Measurements from ENCODE around the gene AMN1.
A peak's percentile ranks its signal among the peaks of the same experiment; 100 is the strongest.
"Not testable (repeated sequence)": the region's sequence is repeated elsewhere in the genome, so short reads cannot be mapped to it uniquely, and the experiment has no call there.

Gene AMN1

DNA sequence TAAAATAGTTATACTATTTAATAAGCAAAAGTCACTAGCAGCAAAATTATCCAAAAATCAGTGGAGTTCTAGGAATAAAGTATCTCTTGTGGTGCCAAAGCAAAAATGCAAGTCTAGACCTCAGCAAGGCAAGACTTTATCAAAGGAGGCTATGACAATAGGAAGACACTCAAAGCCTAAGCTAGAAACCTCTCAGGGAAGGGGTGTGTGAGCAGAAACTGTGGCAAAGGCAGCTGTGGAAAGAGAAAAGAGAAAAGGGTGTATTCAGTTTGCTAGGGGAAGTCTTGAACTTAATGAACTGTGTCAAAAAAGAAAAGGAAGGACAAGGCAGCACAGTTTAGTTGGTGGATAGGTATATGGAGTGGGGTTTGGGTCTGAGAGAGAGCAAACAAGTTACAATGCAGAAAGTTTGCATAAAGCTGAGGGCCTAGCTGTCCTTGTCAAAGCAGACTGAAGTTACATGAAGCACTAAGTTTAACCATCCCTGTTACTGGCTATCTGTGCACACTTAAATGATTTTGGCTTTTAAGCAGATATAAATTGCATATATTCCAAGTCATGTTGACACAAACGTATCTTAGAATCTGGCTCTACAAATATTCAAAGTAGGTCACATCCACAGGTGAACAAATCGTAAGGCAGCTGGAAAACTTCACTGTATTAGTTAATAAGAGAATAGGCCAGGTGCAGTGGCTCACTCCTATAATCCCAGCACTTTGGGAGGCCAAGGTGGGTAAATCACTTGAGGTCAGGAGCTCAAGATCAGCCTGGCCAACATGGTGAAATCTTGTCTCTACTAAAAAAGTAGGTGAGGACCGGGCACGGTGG lies 31.0 kb upstream of the AMN1 start:
- Histone ChIP-seq H3K79me2 (ENCODE audit: insufficient read depth, low read length) (no peaks in the 10 kb centered on the region), H4K20me1 (ENCODE audit: insufficient read depth, low read length, poor library complexity, severe bottlenecking) (no peaks in the 10 kb centered on the region), H3K27me3 (ENCODE audit: insufficient read depth, low read length, poor library complexity, severe bottlenecking) (no peaks in the 10 kb centered on the region), H3K9ac (ENCODE audit: low read depth, low read length, poor library complexity, severe bottlenecking) (no peak overlapping the region), H3K9me2 (replicated peaks; ENCODE audit: low read depth, low read length) (no peaks in the 10 kb centered on the region), H3K4me3 (ENCODE audit: low read length, poor library complexity, severe bottlenecking) (no peak overlapping the region), H3K4me2 (ENCODE audit: low read depth, low read length, poor library complexity, severe bottlenecking) (no peak overlapping the region), H3K4me1 (ENCODE audit: insufficient read depth, low read length, poor library complexity, severe bottlenecking) (peaks cover 4% of the 10 kb centered on the region), H3K9me3 (ENCODE audit: insufficient read depth, low read depth, low read length) (no peaks in the 10 kb centered on the region), H3K36me3 (ENCODE audit: insufficient read depth, low read length) (no peaks in the 10 kb centered on the region), H3F3A (ENCODE audit: low read depth) (no peaks in the 10 kb centered on the region), H2AFZ (ENCODE audit: low read length) (peak overlapping the region; percentile 83)
- TF ChIP-seq, protein P1, sequence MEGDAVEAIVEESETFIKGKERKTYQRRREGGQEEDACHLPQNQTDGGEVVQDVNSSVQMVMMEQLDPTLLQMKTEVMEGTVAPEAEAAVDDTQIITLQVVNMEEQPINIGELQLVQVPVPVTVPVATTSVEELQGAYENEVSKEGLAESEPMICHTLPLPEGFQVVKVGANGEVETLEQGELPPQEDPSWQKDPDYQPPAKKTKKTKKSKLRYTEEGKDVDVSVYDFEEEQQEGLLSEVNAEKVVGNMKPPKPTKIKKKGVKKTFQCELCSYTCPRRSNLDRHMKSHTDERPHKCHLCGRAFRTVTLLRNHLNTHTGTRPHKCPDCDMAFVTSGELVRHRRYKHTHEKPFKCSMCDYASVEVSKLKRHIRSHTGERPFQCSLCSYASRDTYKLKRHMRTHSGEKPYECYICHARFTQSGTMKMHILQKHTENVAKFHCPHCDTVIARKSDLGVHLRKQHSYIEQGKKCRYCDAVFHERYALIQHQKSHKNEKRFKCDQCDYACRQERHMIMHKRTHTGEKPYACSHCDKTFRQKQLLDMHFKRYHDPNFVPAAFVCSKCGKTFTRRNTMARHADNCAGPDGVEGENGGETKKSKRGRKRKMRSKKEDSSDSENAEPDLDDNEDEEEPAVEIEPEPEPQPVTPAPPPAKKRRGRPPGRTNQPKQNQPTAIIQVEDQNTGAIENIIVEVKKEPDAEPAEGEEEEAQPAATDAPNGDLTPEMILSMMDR (conservative IDR thresholded peaks at IDR 0.05; ENCODE audit: low read length): no peak
- TF ChIP-seq EZH2phosphoT487 (IDR thresholded peaks at IDR 0.05; ENCODE audit: borderline replicate concordance): no peak

GRCh38 chr12:31758297-31758696 lies 29.5 kb upstream of the AMN1 start:
- not testable (repeated sequence) for H3K79me2 ChIP-seq (ENCODE audit: insufficient read depth, low read length); H4K20me1 ChIP-seq (ENCODE audit: insufficient read depth, low read length, poor library complexity, severe bottlenecking); H3K9me3 ChIP-seq (ENCODE audit: insufficient read depth, low read depth, low read length); H3K9ac ChIP-seq (ENCODE audit: low read depth, low read length, poor library complexity, severe bottlenecking); H3K4me3 ChIP-seq (ENCODE audit: low read length, poor library complexity, severe bottlenecking); H2AFZ ChIP-seq (ENCODE audit: low read length); H3F3A ChIP-seq (ENCODE audit: low read depth); H3K4me1 ChIP-seq (ENCODE audit: insufficient read depth, low read length, poor library complexity, severe bottlenecking); H3K27me3 ChIP-seq (ENCODE audit: insufficient read depth, low read length, poor library complexity, severe bottlenecking); H3K36me3 ChIP-seq (ENCODE audit: insufficient read depth, low read length); H3K9me2 ChIP-seq (replicated peaks; ENCODE audit: low read depth, low read length); H3K4me2 ChIP-seq (ENCODE audit: low read depth, low read length, poor library complexity, severe bottlenecking)

GRCh38 chr12:31756977-31757420 lies 28.2 kb upstream of the AMN1 start:
- H3K27me3 ChIP-seq (ENCODE audit: insufficient read depth, low read length, poor library complexity, severe bottlenecking): no peaks in the 10 kb centered on the region
- H3K4me2 ChIP-seq (ENCODE audit: low read depth, low read length, poor library complexity, severe bottlenecking): no peak overlapping the region
- no peaks in the 10 kb centered on the region for H3F3A ChIP-seq (ENCODE audit: low read depth)
- H3K36me3 ChIP-seq (ENCODE audit: insufficient read depth, low read length): no peaks in the 10 kb centered on the region
- H4K20me1 ChIP-seq (ENCODE audit: insufficient read depth, low read length, poor library complexity, severe bottlenecking): no peaks in the 10 kb centered on the region
- no peaks in the 10 kb centered on the region for H3K9me2 ChIP-seq (replicated peaks; ENCODE audit: low read depth, low read length)
- H2AFZ ChIP-seq (ENCODE audit: low read length): no peak overlapping the region
- no peak overlapping the region for H3K4me3 ChIP-seq (ENCODE audit: low read length, poor library complexity, severe bottlenecking)
- H3K9me3 ChIP-seq (ENCODE audit: insufficient read depth, low read depth, low read length): no peaks in the 10 kb centered on the region
- TF ChIP-seq EZH2phosphoT487 (IDR thresholded peaks at IDR 0.05; ENCODE audit: borderline replicate concordance): no peak
- TF ChIP-seq, protein P1 (conservative IDR thresholded peaks at IDR 0.05; ENCODE audit: low read length): no peak
- H3K9ac ChIP-seq (ENCODE audit: low read depth, low read length, poor library complexity, severe bottlenecking): no peak overlapping the region
- H3K4me1 ChIP-seq (ENCODE audit: insufficient read depth, low read length, poor library complexity, severe bottlenecking): peaks cover 9% of the 10 kb centered on the region
- H3K79me2 ChIP-seq (ENCODE audit: insufficient read depth, low read length): no peaks in the 10 kb centered on the region

DNA sequence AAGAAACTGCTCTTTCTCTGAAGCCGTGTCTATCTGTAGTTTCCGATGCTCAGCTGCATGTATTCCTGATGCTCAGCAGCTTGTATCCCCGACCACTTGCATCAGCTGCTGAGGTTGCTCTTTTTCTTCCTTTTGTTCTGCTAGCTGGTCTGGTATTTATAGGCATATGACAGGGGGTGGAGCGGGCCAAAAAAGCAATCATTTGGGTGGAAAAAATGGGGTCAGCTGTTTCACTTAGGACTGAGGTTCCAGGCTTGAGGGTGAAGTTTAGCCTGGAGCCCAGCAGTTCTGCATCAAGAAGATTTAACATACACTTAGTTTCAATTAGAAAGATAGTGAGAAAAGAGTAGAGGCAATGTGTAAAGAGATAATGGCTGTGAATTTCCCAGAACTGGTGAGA lies 23.6 kb upstream of the AMN1 start:
- H4K20me1 ChIP-seq (ENCODE audit: insufficient read depth, low read length, poor library complexity, severe bottlenecking): no peaks in the 10 kb centered on the region
- TF ChIP-seq EZH2phosphoT487 (IDR thresholded peaks at IDR 0.05; ENCODE audit: borderline replicate concordance): no peak
- TF ChIP-seq, protein P1 (conservative IDR thresholded peaks at IDR 0.05; ENCODE audit: low read length): no peak
- H3K4me2 ChIP-seq (ENCODE audit: low read depth, low read length, poor library complexity, severe bottlenecking): no peak overlapping the region
- no peaks in the 10 kb centered on the region for H3K9me2 ChIP-seq (replicated peaks; ENCODE audit: low read depth, low read length)
- no peaks in the 10 kb centered on the region for H3K27me3 ChIP-seq (ENCODE audit: insufficient read depth, low read length, poor library complexity, severe bottlenecking)
- H3K9ac ChIP-seq (ENCODE audit: low read depth, low read length, poor library complexity, severe bottlenecking): no peak overlapping the region
- H3K36me3 ChIP-seq (ENCODE audit: insufficient read depth, low read length): no peaks in the 10 kb centered on the region
- no peaks in the 10 kb centered on the region for H3K79me2 ChIP-seq (ENCODE audit: insufficient read depth, low read length)
- no peak overlapping the region for H3K4me3 ChIP-seq (ENCODE audit: low read length, poor library complexity, severe bottlenecking)
- H3K4me1 ChIP-seq (ENCODE audit: insufficient read depth, low read length, poor library complexity, severe bottlenecking): peaks cover 24% of the 10 kb centered on the region
- H2AFZ ChIP-seq (ENCODE audit: low read length): 0 out of 2 replicates have a peak overlapping the region, but pooled peaks have one; percentile 17
- H3K9me3 ChIP-seq (ENCODE audit: insufficient read depth, low read depth, low read length): peaks cover 5% of the 10 kb centered on the region; the same call in 1 of the 2 replicates
- no peaks in the 10 kb centered on the region for H3F3A ChIP-seq (ENCODE audit: low read depth)

Measured in Loucy (cell line).